Adipocyte (in vitro differentiated cells): ENCODE measurements around the gene IGF2BP1.
A peak's percentile ranks its signal among the peaks of the same experiment; 100 is the strongest.

Experiments
- DNase-seq: peaks from one replicate; pipeline ENCODE4 v3.0.0-alpha.2; 2015; ENCODE audit warnings: low read depth
- H3K27me3 ChIP-seq: replicated peaks from 2 replicates; pipeline ENCODE4 v1.7.0; 2013; ENCODE audit warnings: mild to moderate bottlenecking, low read length, moderate library complexity; ENCODE audit not compliant: control insufficient read depth, insufficient read depth
- H3K36me3 ChIP-seq: 2 replicates; pipeline ENCODE4 v1.7.0; 2013; ENCODE audit warnings: low read length, mild to moderate bottlenecking, moderate library complexity; ENCODE audit not compliant: control insufficient read depth, insufficient read depth, severe bottlenecking
- H3K4me1 ChIP-seq: 2 replicates; pipeline ENCODE4 v1.7.0; 2013; ENCODE audit warnings: mild to moderate bottlenecking, low read length, moderate library complexity; ENCODE audit not compliant: control insufficient read depth, insufficient read depth
- H3K4me3 ChIP-seq: 2 replicates; pipeline ENCODE4 v1.7.0; 2013; ENCODE audit warnings: mild to moderate bottlenecking, low read length, moderate library complexity
- H3K9ac ChIP-seq: 2 replicates; pipeline ENCODE4 v1.7.0; 2013; ENCODE audit warnings: mild to moderate bottlenecking, low read length, moderate library complexity
- H3K9me3 ChIP-seq: 2 replicates; pipeline ENCODE4 v1.7.0; 2013; ENCODE audit warnings: mild to moderate bottlenecking, low read length, moderate library complexity; ENCODE audit not compliant: control insufficient read depth

The IGF2BP1 gene

DNA sequence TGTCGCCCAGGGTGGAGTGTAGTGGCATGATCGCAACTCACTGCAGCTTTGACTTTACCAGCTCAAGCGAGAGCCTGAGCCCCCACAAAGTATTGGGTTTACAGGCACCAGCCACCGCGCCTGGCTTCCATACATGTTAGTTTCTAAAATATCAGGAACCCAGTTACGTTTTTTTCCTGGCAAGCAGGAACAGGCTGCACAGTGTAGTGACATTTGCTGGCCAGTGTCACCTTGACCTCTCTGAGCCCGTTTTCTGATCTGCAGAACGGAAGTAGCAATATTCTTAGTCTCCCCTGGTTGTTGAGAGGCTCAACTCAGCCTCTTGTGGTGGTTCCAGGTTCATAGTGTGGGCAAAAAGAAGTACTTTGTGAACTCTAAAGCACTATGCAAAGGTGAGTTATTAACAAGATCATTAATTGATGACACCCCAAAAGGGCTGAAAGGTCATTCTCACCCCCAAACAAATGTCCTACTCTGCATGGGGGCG, 15.6 kb downstream of the IGF2BP1 start:
- Histone ChIP-seq H3K4me3 (peak overlapping the region; percentile 58), H3K36me3 (no peaks in the 10 kb centered on the region), H3K9ac (peak overlapping the region; percentile 34), H3K27me3 (peaks cover 14% of the 10 kb centered on the region), H3K4me1 (peaks cover 26% of the 10 kb centered on the region), H3K9me3 (no peaks in the 10 kb centered on the region)
- no peak for DNase-seq

DNA sequence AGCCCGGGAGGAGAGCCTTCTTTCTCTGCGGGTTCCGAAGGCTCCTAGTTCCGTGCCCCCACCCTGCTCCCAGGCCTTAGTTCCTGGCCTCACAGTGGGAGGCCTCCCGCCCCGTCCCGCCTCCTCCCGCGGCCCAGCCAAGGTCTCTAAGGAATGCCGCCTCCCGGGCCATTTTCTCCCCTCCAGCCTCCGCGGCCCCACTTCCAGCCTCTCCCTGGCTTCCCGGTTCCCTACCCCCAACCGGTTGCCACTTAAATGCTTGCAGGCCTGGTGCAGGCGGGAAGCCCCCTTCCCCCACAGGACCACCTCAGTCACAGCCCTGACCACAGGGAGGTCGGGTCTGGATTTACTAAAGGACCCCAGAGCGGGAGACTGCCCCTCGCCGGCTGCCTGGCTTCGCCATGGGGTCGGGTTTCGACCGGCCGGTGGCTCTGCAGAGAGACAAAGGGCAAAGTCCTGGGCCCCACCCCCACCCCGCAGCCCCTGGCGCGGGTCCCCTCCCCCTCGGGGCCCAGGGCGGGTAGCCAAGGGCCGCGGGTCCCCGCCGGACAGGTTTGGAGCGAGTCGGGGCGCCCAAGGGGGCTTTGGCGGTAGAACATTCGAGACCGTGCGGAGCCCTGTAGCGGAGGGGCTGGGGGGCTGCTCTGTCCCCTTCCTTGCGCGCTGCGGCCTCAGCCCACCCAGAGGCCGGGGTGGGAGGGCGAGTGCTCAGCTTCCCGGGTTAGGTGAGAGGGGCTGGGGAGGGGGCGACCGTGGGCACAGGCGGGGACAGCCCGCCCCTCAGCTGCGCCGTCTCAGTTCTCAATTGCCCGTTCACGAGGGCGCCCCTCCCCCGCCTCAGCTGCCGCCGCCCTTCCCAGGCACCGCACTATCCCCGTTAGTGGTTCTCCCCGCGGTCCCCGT, 16.4 kb downstream of the IGF2BP1 start:
- Histone ChIP-seq H3K9ac (peak overlapping the region; percentile 34), H3K4me1 (peaks cover 30% of the 10 kb centered on the region), H3K4me3 (peak overlapping the region; percentile 58), H3K36me3 (no peaks in the 10 kb centered on the region), H3K27me3 (peaks cover 14% of the 10 kb centered on the region), H3K9me3 (no peaks in the 10 kb centered on the region)
- no peak for DNase-seq

DNA sequence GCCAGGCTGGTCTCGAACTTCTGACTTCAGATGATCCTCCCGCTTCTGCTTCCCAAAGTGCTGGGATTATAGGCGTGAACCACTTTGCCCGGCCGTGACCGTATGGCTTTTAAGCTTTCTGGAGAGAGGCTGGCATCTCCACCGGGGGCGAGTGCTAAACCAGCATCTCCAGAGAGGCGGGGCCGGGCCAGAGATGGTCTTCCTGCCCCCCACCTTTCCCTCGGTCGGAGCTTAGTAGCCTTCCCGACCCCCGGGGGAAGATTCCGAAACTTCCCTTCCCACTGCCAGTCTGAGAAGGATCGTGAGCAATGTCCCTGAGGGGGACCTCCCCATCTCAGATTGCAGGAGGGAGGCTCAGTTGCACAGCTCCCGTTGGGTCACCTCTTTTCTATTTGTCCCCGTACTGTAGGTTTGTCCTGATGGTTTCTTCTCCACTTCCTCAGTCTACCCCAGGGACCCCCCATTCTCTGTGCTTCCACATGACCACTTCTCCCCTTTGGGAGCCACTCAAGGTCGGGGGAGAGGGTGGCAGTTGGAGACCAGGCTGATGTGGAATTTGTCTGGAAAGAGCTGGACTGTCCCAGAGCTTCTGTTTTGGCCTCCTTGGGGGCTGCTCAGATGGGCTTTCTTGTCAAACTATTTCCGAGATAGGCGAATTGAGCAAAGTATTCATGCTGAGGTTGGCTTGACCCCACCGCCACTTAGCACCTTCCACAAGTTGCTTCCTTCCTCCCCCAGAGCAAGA, 18.2 kb downstream of the IGF2BP1 start:
- Histone ChIP-seq H3K4me3 (no peak overlapping the region), H3K4me1 (peaks cover 35% of the 10 kb centered on the region), H3K27me3 (peaks cover 14% of the 10 kb centered on the region), H3K9ac (no peak overlapping the region), H3K9me3 (no peaks in the 10 kb centered on the region), H3K36me3 (no peaks in the 10 kb centered on the region)
- no peak for DNase-seq

DNA sequence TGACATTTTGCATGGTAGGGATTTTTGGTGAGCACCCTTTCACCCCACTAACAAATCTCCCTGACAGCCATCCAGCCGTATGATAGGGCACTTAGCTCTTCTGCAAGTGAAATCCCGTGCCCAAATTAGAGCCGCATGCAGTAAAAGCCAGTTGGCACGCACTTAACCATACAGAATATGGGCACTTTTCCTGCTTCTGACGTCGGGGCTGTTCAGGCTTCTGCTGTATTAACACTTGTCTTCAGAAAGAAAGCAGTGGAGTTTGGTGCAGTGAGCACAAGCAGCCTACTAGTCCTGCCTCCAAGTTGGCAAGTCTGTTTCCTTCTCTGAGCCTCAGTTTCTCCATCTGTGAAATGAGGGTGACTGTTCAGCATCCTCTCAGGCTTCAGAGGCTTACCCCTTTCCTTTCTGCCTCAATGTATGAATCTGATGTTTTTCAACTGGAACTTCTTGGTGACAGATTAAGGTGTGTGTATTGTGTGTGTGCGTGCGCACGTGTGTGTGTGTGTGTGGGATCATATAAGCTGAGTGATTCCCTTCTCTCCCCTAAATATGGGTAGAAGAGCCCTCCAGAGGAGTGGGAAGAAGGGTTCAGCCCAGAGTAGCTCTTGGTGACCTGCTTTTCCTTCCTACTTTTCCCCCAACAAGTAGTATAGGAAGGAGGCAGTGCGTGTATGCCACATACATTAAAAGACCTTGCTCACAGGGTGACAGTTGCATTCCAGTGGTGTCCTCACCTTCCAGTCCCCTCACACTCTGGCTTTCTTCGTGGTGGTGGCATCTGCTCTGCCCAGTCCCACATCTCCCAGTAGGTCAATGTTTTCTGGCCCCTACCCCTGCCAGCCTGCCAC, 19.0 kb downstream of the IGF2BP1 start:
- H3K36me3 ChIP-seq: no peaks in the 10 kb centered on the region

DNA sequence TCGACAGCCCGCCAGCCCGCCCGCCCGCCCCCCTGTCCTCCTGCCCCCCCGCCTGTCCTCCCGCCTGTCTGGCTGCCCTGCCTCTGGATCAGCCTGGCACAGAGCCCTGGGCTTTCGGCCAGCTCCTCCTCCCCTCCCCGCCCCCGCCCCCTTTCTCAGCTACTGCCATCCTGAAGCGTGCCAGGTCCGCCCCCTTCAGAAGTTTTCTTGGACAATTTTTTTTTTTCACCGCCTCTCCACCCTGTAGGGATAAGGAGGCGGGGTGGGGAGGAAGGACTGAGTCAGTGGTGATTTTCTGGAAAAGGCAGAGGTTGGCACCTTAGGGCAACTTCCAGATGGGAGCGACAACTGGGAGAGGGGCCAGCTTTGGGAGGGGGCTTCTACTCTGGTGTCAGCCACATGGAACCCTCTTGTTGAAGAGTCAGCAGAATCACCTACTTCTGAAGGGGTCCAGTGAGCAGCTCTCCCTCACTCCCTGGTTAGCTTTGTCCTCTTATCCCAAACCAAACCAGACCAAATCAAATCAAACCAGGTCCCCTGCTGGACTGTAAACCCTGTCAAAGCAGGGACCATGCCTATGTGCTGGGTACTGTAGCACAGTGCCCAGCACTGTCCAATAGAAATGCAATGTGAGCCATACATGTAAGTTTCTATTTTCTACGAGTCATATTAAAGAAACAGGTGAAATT, 19.7 kb downstream of the IGF2BP1 start:
- H3K9me3 ChIP-seq: no peaks in the 10 kb centered on the region
- H3K36me3 ChIP-seq: no peaks in the 10 kb centered on the region
- peak; percentile 93 for DNase-seq
- H3K4me3 ChIP-seq: no peak overlapping the region
- H3K27me3 ChIP-seq: peaks cover 13% of the 10 kb centered on the region
- peaks cover 40% of the 10 kb centered on the region for H3K4me1 ChIP-seq
- H3K9ac ChIP-seq: no peak overlapping the region

More for the DNA sequence above, 19.0 kb downstream of the IGF2BP1 start:
- DNase-seq: no peak
- peak overlapping the region; percentile 2 for H3K4me3 ChIP-seq
- H3K9me3 ChIP-seq: no peaks in the 10 kb centered on the region
- H3K4me1 ChIP-seq: peaks cover 35% of the 10 kb centered on the region
- peaks cover 14% of the 10 kb centered on the region for H3K27me3 ChIP-seq
- peak overlapping the region; percentile 22 for H3K9ac ChIP-seq

DNA sequence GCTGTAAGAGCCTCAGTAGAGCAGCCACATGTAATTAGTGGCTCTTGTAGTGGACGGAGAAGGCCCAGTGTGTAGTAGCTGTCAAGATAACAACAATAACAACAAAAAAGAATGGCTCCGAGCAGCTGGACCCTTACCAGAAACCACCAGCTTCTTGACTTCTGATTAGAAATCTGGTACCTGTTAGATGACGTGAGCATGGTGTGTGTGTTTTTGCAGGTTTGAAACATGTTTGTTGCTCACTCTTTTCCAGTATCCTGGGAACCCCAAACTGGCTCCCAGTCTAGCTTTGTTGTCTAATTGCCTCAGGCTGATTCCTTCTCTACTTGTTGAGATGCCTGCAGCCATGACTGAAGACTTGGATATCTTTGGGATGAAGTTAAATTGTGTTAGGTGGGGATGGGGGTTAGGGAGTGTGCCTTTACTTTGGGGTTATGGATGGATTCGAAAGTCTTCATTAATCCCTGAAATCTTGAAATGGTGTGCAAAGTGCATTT, 21.0 kb downstream of the IGF2BP1 start:
- H3K9ac ChIP-seq: no peak overlapping the region
- peaks cover 44% of the 10 kb centered on the region for H3K4me1 ChIP-seq
- no peak overlapping the region for H3K4me3 ChIP-seq
- DNase-seq: no peak
- peaks cover 4% of the 10 kb centered on the region for H3K27me3 ChIP-seq
- H3K9me3 ChIP-seq: no peaks in the 10 kb centered on the region
- no peaks in the 10 kb centered on the region for H3K36me3 ChIP-seq

DNA sequence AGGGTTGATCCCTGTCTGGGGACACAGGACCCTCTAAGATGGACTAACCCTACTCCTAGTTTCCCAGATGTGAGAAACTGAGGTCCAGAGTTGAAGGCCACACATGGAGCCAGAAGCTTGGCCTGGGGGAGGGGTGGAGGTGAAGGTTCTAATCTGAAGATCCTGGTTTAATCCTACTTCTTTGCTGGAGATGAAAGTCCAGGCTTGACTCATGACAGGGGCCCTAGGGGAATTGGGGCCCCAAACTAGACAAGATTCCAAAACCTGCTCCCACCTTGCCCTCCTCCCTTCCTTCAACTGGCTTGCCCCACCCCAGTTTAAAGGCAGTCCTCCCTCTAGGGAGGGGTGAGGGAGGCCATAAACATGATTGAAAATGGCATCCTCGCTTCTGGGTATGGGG, 21.6 kb downstream of the IGF2BP1 start:
- H3K36me3 ChIP-seq: no peaks in the 10 kb centered on the region

DNA sequence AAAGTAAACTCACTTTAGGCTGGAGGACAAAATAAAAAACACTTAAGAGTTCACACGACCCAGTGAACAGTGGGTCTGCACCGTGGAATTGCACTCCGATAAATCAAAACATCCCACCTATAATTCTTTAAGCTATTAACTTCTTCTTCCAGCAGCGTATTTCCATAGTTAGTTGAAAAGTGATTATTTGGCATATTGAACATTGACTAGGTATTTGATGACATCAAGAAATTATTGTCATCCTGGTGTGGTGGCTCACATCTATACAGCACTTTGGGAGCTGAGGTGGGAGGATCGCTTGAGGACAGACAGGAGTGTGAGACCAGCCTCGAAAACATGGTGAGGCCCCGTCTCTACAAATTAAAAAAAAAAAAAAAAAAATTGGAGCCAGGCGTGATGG, 23.4 kb downstream of the IGF2BP1 start:
- peaks cover 4% of the 10 kb centered on the region for H3K27me3 ChIP-seq
- H3K9me3 ChIP-seq: no peaks in the 10 kb centered on the region
- no peak for DNase-seq
- H3K4me3 ChIP-seq: no peak overlapping the region
- H3K36me3 ChIP-seq: no peaks in the 10 kb centered on the region
- H3K4me1 ChIP-seq: peaks cover 36% of the 10 kb centered on the region
- no peak overlapping the region for H3K9ac ChIP-seq

More for the DNA sequence above, 21.6 kb downstream of the IGF2BP1 start:
- no peak for DNase-seq
- no peak overlapping the region for H3K4me3 ChIP-seq
- H3K4me1 ChIP-seq: peaks cover 41% of the 10 kb centered on the region
- no peak overlapping the region for H3K9ac ChIP-seq
- no peaks in the 10 kb centered on the region for H3K9me3 ChIP-seq
- H3K27me3 ChIP-seq: peaks cover 4% of the 10 kb centered on the region

DNA sequence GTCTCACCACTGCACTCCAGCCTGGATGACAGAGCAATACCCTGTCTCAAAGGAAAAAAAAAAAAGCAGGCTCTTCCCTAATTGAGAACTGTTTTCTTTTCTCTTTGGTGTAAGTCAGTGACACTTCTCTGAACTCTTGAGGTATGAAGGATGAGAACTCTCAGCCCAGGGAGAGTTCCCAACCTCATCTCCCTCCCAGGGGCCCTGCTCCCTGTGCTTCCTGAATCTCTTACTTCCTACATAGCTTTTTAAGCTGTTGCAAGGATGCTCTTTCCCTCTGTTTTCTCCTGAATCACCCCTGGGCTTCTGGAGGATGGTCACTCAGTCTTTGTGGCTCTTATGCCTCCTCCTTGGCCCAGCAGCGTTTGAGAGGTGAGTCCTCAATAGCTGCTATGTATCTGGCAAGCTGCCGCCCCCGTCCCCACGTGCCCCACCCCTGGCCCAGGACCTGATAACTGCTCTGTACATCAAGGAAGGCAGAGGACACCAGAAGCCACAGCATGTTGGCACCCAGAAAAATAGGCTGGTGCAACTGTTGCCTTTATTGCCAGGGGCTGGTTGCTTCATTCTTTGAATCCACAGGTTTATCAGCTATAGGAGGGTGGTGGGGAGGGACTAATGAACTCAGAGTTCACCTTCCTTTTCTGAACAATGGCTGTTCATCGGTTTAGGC, 24.0 kb downstream of the IGF2BP1 start:
- no peaks in the 10 kb centered on the region for H3K9me3 ChIP-seq
- H3K4me3 ChIP-seq: no peak overlapping the region
- peaks cover 2% of the 10 kb centered on the region for H3K27me3 ChIP-seq
- peak; percentile 42 for DNase-seq
- H3K9ac ChIP-seq: peak overlapping the region; percentile 9
- peaks cover 30% of the 10 kb centered on the region for H3K4me1 ChIP-seq
- H3K36me3 ChIP-seq: no peaks in the 10 kb centered on the region

DNA sequence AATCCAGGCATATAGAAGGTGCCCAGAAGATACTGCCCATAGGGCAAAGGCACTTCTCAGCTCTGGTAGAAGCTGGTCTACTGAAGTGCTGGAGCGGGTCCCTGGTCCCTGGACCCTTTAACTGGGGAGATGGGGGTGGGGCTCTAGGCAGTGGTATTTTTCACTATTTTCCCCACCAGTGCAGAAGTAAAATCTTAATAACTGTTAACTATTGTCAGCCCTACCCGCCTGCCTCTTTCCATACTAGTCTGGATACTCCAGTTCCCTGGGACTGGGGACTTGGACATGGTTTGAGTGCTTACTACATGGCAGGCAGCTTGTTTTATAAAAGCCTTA, 24.6 kb downstream of the IGF2BP1 start:
- Histone ChIP-seq H3K4me3 (no peak overlapping the region), H3K27me3 (no peaks in the 10 kb centered on the region), H3K4me1 (peaks cover 27% of the 10 kb centered on the region), H3K9ac (peak overlapping the region; percentile 9), H3K36me3 (no peaks in the 10 kb centered on the region), H3K9me3 (no peaks in the 10 kb centered on the region)
- no peak for DNase-seq
